ENCODE results near the gene RCAN2. TPM values are rescaled to one million over a fixed set of nuclear protein-coding genes. Genes with fewer than 3 reads are reported as not detected.
A peak's percentile ranks its signal among the peaks of the same experiment; 100 is the strongest.

Gene RCAN2
- total RNA-seq, 1 experiment from 2014 or later: not detected

DNA sequence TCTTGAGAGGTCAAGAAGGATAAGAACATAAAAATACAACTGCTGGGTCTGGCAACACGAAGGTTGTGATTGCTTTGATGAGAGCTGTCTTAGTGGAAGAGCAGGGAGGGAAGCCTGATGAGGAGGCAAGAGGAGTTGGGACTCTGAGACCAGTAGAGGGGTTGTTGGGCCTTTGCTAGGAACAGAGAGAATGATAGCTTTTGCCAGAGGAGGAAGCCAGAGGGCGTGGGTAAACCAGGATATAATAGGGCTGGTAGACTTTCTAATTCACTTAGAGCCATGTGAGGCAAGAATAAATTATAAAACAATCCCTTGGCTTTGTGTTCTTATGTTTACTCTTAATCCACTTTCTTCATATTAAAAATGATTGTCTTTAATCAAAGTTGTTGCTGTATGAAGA is 78.6 kb downstream of the RCAN2 start:
- no TSS peak for BruUV-seq (replicated peaks)
- TF ChIP-seq, protein P1, sequence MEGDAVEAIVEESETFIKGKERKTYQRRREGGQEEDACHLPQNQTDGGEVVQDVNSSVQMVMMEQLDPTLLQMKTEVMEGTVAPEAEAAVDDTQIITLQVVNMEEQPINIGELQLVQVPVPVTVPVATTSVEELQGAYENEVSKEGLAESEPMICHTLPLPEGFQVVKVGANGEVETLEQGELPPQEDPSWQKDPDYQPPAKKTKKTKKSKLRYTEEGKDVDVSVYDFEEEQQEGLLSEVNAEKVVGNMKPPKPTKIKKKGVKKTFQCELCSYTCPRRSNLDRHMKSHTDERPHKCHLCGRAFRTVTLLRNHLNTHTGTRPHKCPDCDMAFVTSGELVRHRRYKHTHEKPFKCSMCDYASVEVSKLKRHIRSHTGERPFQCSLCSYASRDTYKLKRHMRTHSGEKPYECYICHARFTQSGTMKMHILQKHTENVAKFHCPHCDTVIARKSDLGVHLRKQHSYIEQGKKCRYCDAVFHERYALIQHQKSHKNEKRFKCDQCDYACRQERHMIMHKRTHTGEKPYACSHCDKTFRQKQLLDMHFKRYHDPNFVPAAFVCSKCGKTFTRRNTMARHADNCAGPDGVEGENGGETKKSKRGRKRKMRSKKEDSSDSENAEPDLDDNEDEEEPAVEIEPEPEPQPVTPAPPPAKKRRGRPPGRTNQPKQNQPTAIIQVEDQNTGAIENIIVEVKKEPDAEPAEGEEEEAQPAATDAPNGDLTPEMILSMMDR (conservative IDR thresholded peaks at IDR 0.05; ENCODE audit: low read depth, low read length): no peak
- TF ChIP-seq EZH2 (IDR thresholded peaks at IDR 0.05; ENCODE audit: borderline replicate concordance, low read depth, low read length, poor library complexity, severe bottlenecking): no peak
- DNase-seq (ENCODE audit: low spot score): peak; percentile 4
- intact Hi-C loops (cut with micrococcal nuclease; ENCODE audit: unreplicated experiment): loop anchor here (10.0 kb wide), 1 partner anchor 632 kb away; the partner anchor contains the start of gene ADGRF1
- H3K27me3 ChIP-seq (replicated peaks; ENCODE audit: insufficient read depth, low read depth, low read length, poor library complexity): peaks cover 32% of the 10 kb centered on the region
- H3K36me3 ChIP-seq (ENCODE audit: insufficient read depth, low read length, poor library complexity, severe bottlenecking): no peaks in the 10 kb centered on the region
- H3K27ac ChIP-seq (ENCODE audit: low read depth, low read length, poor library complexity, severe bottlenecking): no peak overlapping the region
- CTCF ChIA-PET: no interaction called here
- H3K4me1 ChIP-seq (ENCODE audit: insufficient read depth, low read length, poor library complexity, severe bottlenecking): no peaks in the 10 kb centered on the region
- no peak overlapping the region for H3K4me3 ChIP-seq (ENCODE audit: low read depth, low read length, poor library complexity, severe bottlenecking)
- POLR2A ChIA-PET (ENCODE audit: low non-redundant PET): no interaction called here
- H3K9me3 ChIP-seq (ENCODE audit: low read depth, low read length, poor library complexity, severe bottlenecking): no peaks in the 10 kb centered on the region

DNA sequence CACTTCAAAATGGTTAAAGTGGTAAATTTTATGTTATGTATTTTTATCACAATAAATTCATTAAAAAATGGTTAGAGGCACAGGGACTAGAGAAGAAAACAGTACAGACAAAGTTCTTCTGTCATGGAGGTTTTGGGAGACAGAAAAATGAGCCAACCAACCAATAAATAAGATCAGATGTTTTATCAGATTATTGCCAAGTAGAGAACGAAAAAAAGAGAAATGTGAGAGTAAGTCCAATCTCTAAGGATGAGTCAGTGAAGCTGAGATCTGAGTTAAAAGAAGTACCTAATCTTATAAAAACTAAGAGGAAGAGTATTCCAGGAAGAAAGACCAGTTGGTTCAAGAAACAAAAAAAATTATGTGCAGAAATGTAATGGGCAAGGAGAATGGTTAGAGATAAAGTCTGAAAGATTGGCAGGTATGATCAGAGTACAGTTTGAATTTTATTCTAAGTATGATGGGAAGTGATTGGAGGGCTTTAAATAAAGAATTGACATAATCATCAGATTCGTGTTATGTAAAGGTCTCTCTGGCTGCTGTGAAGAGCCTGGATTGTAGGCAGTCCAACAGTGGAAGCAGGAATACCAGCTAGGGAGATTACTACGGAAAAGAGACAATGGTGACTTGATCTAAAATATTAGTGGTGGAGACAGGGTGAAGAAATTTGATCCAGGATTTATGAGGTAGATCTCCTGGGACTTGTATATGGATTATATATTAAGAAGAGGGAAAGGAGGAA is 79.6 kb downstream of the RCAN2 start:
- POLR2A ChIA-PET (ENCODE audit: low non-redundant PET): no interaction called here
- H3K36me3 ChIP-seq (ENCODE audit: insufficient read depth, low read length, poor library complexity, severe bottlenecking): no peaks in the 10 kb centered on the region
- H3K27ac ChIP-seq (ENCODE audit: low read depth, low read length, poor library complexity, severe bottlenecking): no peak overlapping the region
- no peak overlapping the region for H3K4me3 ChIP-seq (ENCODE audit: low read depth, low read length, poor library complexity, severe bottlenecking)
- no peak for DNase-seq (ENCODE audit: low spot score)
- CTCF ChIA-PET: interaction anchor here (0.9 kb wide), 1 partner anchor 321 kb away, joined by 3 read pairs; no protein-coding TSS in a partner anchor
- no peaks in the 10 kb centered on the region for H3K4me1 ChIP-seq (ENCODE audit: insufficient read depth, low read length, poor library complexity, severe bottlenecking)
- H3K9me3 ChIP-seq (ENCODE audit: low read depth, low read length, poor library complexity, severe bottlenecking): no peaks in the 10 kb centered on the region
- intact Hi-C loops (cut with micrococcal nuclease; ENCODE audit: unreplicated experiment): loop anchor here (2.0 to 10.0 kb wide), 2 partner anchors 481 to 633 kb away; partner anchors contain the start of gene ADGRF1
- no TSS peak for BruUV-seq (replicated peaks)
- peaks cover 42% of the 10 kb centered on the region for H3K27me3 ChIP-seq (replicated peaks; ENCODE audit: insufficient read depth, low read depth, low read length, poor library complexity)
- no peak for TF ChIP-seq EZH2 (IDR thresholded peaks at IDR 0.05; ENCODE audit: borderline replicate concordance, low read depth, low read length, poor library complexity, severe bottlenecking)
- TF ChIP-seq, protein P1 (conservative IDR thresholded peaks at IDR 0.05; ENCODE audit: low read depth, low read length): no peak

DNA sequence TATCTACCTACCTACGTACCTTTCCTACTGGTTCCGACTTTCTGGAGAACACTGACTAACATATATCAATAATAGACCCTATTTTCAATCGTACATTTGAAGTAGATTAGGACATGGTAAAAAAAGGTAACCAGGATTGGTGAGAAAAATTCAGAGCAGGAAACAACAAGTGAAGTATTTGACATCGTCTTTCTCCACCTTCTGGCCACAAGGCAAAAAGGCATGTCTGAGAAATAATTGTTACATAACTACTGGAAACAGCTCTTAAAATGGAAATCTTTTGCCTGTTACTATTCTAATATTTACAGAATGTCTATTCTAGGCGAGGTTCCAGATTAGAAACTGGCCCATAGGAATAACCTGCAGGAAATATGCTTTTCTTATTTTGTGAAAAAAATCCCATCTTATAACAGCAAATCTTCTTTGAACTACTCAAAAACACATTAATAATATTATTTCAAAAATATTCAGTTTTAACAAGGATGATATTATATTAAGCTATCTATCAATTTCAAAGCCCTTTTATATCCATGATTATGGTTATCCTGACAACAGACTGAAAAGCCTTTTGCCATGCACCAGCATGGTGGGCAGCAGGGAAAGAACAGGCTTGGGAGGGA is 80.8 kb downstream of the RCAN2 start:
- no peak overlapping the region for H3K27ac ChIP-seq (ENCODE audit: low read depth, low read length, poor library complexity, severe bottlenecking)
- POLR2A ChIA-PET (ENCODE audit: low non-redundant PET): no interaction called here
- no peak overlapping the region for H3K4me3 ChIP-seq (ENCODE audit: low read depth, low read length, poor library complexity, severe bottlenecking)
- no peaks in the 10 kb centered on the region for H3K4me1 ChIP-seq (ENCODE audit: insufficient read depth, low read length, poor library complexity, severe bottlenecking)
- peak; percentile 49 for DNase-seq (ENCODE audit: low spot score)
- no peaks in the 10 kb centered on the region for H3K9me3 ChIP-seq (ENCODE audit: low read depth, low read length, poor library complexity, severe bottlenecking)
- no TSS peak for BruUV-seq (replicated peaks)
- H3K36me3 ChIP-seq (ENCODE audit: insufficient read depth, low read length, poor library complexity, severe bottlenecking): no peaks in the 10 kb centered on the region
- H3K27me3 ChIP-seq (replicated peaks; ENCODE audit: insufficient read depth, low read depth, low read length, poor library complexity): peaks cover 37% of the 10 kb centered on the region
- no peak for TF ChIP-seq EZH2 (IDR thresholded peaks at IDR 0.05; ENCODE audit: borderline replicate concordance, low read depth, low read length, poor library complexity, severe bottlenecking)
- TF ChIP-seq, protein P1 (conservative IDR thresholded peaks at IDR 0.05; ENCODE audit: low read depth, low read length): peak; percentile 78
- intact Hi-C loops (cut with micrococcal nuclease; ENCODE audit: unreplicated experiment): loop anchor here (1.0 to 10.0 kb wide), 4 partner anchors 189 to 634 kb away; partner anchors contain the start of gene ADGRF1
- CTCF ChIA-PET: interaction anchor here (0.7 to 1.7 kb wide), 3 partner anchors 188 to 320 kb away, joined by 3 to 18 read pairs (median 6); no protein-coding TSS in a partner anchor

All from A673 (cell line).